HFF-Myc (cell line): ENCODE measurements around the gene PLEKHG1.

Source experiments
- DNase-seq: peaks from one replicate; pipeline ENCODE4 v3.0.0-alpha.2; 2011; ENCODE audit warnings: low read depth; ENCODE audit errors: extremely low read depth
- H3K4me3 ChIP-seq: replicated peaks from 2 replicates; pipeline ENCODE4 v1.5.1; 2011; ENCODE audit warnings: low read depth, mild to moderate bottlenecking, control low read depth, low read length
- TF ChIP-seq, protein P1 (sequence below): IDR thresholded peaks from 2 replicates; pipeline ENCODE4 v1.5.1; 2012; ENCODE audit warnings: mild to moderate bottlenecking, low read depth, low read length, control low read depth; ENCODE audit errors: missing control alignments

PLEKHG1 gene

DNA sequence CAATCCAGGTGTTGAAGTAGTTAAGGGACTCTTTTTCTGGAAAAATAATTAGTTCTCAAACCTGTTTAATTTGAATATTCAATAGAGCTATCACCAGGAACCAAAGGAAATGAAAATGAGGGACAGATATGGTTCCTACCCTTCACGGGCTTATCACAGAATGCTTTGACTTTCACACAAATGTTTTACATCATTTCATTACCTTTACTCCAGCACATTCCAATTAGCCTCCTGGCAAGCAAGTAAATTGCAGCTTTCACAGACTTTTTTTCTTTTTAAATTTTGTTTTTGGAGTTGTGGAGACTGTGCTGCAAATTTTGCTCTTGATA, 35.2 kb downstream of the PLEKHG1 start:
- DNase-seq, result no peak
- H3K4me3 ChIP-seq, result no peak overlapping the region
- TF ChIP-seq, protein P1, sequence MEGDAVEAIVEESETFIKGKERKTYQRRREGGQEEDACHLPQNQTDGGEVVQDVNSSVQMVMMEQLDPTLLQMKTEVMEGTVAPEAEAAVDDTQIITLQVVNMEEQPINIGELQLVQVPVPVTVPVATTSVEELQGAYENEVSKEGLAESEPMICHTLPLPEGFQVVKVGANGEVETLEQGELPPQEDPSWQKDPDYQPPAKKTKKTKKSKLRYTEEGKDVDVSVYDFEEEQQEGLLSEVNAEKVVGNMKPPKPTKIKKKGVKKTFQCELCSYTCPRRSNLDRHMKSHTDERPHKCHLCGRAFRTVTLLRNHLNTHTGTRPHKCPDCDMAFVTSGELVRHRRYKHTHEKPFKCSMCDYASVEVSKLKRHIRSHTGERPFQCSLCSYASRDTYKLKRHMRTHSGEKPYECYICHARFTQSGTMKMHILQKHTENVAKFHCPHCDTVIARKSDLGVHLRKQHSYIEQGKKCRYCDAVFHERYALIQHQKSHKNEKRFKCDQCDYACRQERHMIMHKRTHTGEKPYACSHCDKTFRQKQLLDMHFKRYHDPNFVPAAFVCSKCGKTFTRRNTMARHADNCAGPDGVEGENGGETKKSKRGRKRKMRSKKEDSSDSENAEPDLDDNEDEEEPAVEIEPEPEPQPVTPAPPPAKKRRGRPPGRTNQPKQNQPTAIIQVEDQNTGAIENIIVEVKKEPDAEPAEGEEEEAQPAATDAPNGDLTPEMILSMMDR, result no peak

DNA sequence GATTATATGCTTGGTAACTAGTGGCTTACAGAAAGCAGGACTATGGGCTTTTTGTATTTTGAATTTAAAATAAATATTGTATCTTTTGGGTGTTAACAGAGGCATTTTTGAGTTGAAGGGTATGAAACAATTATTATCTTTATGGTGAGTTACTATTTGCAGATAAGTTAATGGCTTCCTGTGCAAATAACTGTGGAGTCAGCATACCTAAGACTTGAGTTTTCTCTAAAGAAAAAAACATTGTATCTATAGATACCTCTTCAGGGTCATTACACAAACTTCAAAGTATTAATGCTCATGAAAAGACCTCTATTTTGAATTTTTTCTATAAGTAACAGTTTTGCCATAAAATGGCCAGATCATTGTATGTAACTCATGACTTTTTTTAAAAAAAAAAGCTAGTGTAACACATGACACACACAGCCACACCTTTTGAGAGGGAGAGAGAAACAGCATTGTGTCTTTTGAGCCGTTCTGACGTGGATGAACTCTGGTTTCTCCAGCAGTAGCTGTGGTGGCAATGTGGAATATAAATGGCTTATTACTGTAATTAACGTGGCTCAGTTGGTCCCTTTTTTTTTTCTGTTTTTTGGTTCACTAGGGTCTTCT, 36.3 kb downstream of the PLEKHG1 start:
- no peak overlapping the region for H3K4me3 ChIP-seq
- no peak for DNase-seq
- TF ChIP-seq, protein P1, result no peak

DNA sequence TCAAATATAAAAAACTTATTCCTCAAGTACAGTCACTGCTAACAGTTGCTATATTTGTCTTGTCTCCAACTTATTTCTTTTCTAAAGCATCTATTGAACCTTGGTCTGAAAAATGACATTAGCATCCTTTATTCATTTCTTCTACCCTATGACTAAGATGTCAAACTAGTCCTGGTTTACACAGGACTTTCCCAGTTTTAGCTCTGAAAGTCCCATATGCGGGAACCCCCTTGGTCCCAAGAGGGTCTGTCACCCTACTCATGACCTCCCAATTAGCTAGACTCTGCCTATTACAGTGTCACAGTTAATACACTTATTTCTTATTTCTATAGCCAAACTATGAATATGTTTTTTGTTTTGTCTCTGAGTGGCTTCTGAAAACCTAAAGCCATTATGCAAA, 37.1 kb downstream of the PLEKHG1 start:
- TF ChIP-seq, protein P1, result no peak
- DNase-seq, result no peak
- no peak overlapping the region for H3K4me3 ChIP-seq

DNA sequence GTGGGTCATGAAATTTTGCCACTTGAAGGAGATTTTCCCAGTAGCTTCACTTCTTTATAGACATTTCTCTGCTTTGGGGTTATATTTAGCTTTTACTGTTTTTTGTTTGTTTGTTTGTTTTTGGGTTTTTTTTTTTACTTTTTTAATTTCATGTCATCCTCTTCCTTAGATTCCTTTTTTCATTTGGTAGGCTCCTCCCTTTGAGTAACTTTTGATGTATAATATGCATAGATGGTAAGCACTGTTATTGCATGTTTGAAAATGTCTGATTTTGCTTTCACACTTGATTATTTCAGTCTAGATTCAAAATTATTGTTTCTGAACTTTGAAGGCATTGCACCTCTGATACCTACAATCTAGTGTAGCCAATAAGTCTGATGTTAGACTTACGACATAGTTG, 37.6 kb downstream of the PLEKHG1 start:
- no peak for DNase-seq
- H3K4me3 ChIP-seq, result no peak overlapping the region
- TF ChIP-seq, protein P1, result no peak

DNA sequence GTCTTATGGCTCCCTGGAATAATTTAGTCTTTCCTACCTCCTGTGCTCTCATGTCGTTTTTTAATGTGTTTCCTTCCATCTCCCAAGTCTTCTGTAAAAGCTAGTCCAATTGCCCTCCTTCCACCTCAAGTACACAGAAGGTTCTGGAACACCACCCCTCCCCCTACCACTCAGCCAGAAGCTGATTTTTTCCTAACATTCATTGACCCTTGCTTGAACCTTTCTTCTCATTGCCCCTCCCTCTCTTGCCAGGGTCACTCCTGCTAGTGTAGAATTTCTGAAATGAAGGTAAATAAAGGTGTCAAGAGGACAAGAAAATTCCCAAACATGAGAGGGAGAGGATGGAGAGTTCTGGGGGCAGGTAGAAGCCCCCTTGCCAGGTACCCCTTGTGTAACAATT, 38.6 kb downstream of the PLEKHG1 start:
- no peak overlapping the region for H3K4me3 ChIP-seq
- TF ChIP-seq, protein P1, result no peak
- no peak for DNase-seq

DNA sequence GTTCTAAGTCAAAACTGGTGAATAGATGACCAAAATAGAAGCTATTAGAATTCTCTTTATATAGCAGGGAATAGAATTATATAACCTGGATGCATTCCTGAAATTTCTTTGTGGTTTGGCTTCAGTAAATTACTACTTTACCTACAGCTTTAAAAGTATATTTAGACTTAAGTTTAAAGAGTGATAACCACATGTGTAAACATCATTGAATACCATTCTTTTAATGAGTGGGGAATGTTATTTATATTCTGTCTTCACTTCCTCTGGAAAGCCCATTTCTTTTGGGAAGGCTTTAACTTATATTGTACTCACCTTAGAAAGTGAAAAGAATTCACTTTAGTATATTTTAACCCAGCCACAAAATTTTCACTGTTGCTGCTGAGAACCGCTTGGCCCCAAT, 39.1 kb downstream of the PLEKHG1 start:
- H3K4me3 ChIP-seq, result no peak overlapping the region
- TF ChIP-seq, protein P1, result no peak
- no peak for DNase-seq

DNA sequence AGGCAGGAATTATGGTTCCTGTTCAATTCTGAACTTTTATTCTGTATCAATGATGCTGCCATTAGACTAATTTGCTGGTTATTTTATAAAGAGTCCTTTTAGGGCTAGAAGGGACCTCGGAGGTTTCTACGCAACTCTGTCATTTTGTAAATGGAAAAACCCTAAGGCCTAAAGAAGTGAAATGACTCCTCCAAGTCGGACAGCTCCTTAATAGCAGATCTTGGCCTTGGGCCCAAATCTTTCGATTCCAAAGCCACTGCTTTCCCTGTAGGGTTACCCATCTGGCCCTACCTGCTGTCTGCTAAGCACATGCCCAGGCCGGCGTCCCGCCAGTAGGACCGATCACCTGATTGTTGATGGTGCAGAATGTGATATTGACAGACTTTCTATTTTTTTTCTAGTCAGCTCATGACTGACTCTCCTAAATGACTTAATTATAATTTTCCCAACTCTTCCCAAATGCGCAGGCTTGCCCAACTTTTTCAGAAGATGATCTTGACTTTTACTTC, 40.2 kb downstream of the PLEKHG1 start:
- TF ChIP-seq, protein P1, result no peak
- H3K4me3 ChIP-seq, result no peak overlapping the region
- DNase-seq, result no peak
